Muscle layer of colon (tissue), 2 donors: ENCODE measurements around the gene METRN.
"Not testable (repeated sequence)": the region's sequence is repeated elsewhere in the genome, so short reads cannot be mapped to it uniquely, and the experiment has no call there.

Experiments used
- H3K27ac ChIP-seq: one replicate; pipeline ENCODE4 v1.7.0; 2013; ENCODE audit warnings: low read depth, mild to moderate bottlenecking, low read length, moderate library complexity
- H3K27me3 ChIP-seq, 2 donors: one replicate each; pipeline ENCODE4 v1.7.0; 2013; ENCODE audit warnings: low read length in 2 of 2, mild to moderate bottlenecking in 2 of 2; ENCODE audit not compliant: insufficient read depth in 2 of 2, control insufficient read depth in 1 of 2
- H3K36me3 ChIP-seq: one replicate; pipeline ENCODE4 v1.7.0; 2013; ENCODE audit warnings: mild to moderate bottlenecking, low read length; ENCODE audit not compliant: insufficient read depth
- H3K4me1 ChIP-seq: one replicate; pipeline ENCODE4 v1.7.0; 2013; ENCODE audit warnings: mild to moderate bottlenecking, low read length; ENCODE audit not compliant: insufficient read depth
- H3K4me3 ChIP-seq, 2 donors: one replicate each; pipeline ENCODE4 v1.7.0; 2013; ENCODE audit warnings: low read length in 2 of 2, low read depth in 1 of 2, mild to moderate bottlenecking in 1 of 2, moderate library complexity in 1 of 2
- H3K9ac ChIP-seq: one replicate; pipeline ENCODE4 v1.7.0; 2013; ENCODE audit warnings: low read length
- H3K9me3 ChIP-seq: one replicate; pipeline ENCODE4 v1.7.0; 2013; ENCODE audit warnings: mild to moderate bottlenecking, low read length
- donor health status: abdominal sarcoma.
- donor health status: Adenocarcinoma of cecum.

Gene METRN

GRCh38 chr16:686459-687260 lies 28.3 kb upstream of the METRN start:
- Histone ChIP-seq H3K4me3 (no peak overlapping the region), H3K9ac (no peak overlapping the region), H3K27me3 (no peaks in the 10 kb centered on the region), H3K4me1 (peaks cover 31% of the 10 kb centered on the region), H3K9me3 (no peaks in the 10 kb centered on the region), H3K27ac (no peak overlapping the region), H3K36me3 (peaks cover 16% of the 10 kb centered on the region)

- no peaks in the 10 kb centered on the region for H3K9me3 ChIP-seq
- no peak overlapping the region for H3K4me3 ChIP-seq
- H3K27me3 ChIP-seq, result peaks cover 0 to under 1% of the 10 kb centered on the region in 2 donors
- H3K4me1 ChIP-seq, result peaks cover 23% of the 10 kb centered on the region
- no peak overlapping the region for H3K9ac ChIP-seq
- peaks cover 8% of the 10 kb centered on the region for H3K36me3 ChIP-seq
- no peak overlapping the region for H3K27ac ChIP-seq
Observed at GRCh38 chr16:687499-687898, 27.4 kb upstream of the METRN start.

GRCh38 chr16:689175-689897 lies 25.6 kb upstream of the METRN start:
- Histone ChIP-seq H3K27me3 (peaks cover 0 to 18% of the 10 kb centered on the region in 2 donors), H3K9ac (peak overlapping the region; percentile 22), H3K4me1 (peaks cover 15% of the 10 kb centered on the region), H3K36me3 (no peaks in the 10 kb centered on the region), H3K27ac (peak overlapping the region; percentile 90), H3K9me3 (no peaks in the 10 kb centered on the region), H3K4me3 (peak overlapping the region; percentile 73 to 94)

- not testable (repeated sequence) for H3K27ac ChIP-seq, H3K9me3 ChIP-seq, H3K36me3 ChIP-seq, H3K4me3 ChIP-seq, H3K9ac ChIP-seq
- Histone ChIP-seq H3K4me1 (peaks cover 11% of the 10 kb centered on the region), H3K27me3 (peaks cover 0 to 36% of the 10 kb centered on the region in 2 donors)
Observed at GRCh38 chr16:691242-691641, 23.7 kb upstream of the METRN start.

GRCh38 chr16:692356-693108 lies 22.4 kb upstream of the METRN start:
- Histone ChIP-seq H3K4me3 (no peak overlapping the region), H3K9ac (no peak overlapping the region), H3K27me3 (peaks cover 0 to 37% of the 10 kb centered on the region in 2 donors), H3K36me3 (no peaks in the 10 kb centered on the region), H3K9me3 (no peaks in the 10 kb centered on the region), H3K4me1 (peaks cover 11% of the 10 kb centered on the region), H3K27ac (no peak overlapping the region)

GRCh38 chr16:693364-693763 lies 21.6 kb upstream of the METRN start:
- Histone ChIP-seq H3K27me3 (peaks cover 0 to 37% of the 10 kb centered on the region in 2 donors), H3K27ac (no peak overlapping the region), H3K4me3 (no peak overlapping the region), H3K9me3 (no peaks in the 10 kb centered on the region), H3K4me1 (peaks cover 11% of the 10 kb centered on the region), H3K9ac (no peak overlapping the region), H3K36me3 (no peaks in the 10 kb centered on the region)

- Histone ChIP-seq H3K9ac (no peak overlapping the region), H3K27ac (no peak overlapping the region), H3K9me3 (no peaks in the 10 kb centered on the region), H3K27me3 (peaks cover 0 to 37% of the 10 kb centered on the region in 2 donors), H3K4me3 (no peak overlapping the region), H3K4me1 (peaks cover 11% of the 10 kb centered on the region), H3K36me3 (no peaks in the 10 kb centered on the region)
Observed at GRCh38 chr16:693766-694165, 21.2 kb upstream of the METRN start.

GRCh38 chr16:694187-694862 lies 20.6 kb upstream of the METRN start:
- Histone ChIP-seq H3K9ac (no peak overlapping the region), H3K4me1 (peaks cover 6% of the 10 kb centered on the region), H3K9me3 (no peaks in the 10 kb centered on the region), H3K27me3 (peaks cover 0 to 40% of the 10 kb centered on the region in 2 donors), H3K27ac (no peak overlapping the region), H3K36me3 (no peaks in the 10 kb centered on the region), H3K4me3 (no peak overlapping the region)

- no peak overlapping the region for H3K4me3 ChIP-seq
Observed at GRCh38 chr16:694863-695354, 20.0 kb upstream of the METRN start.

GRCh38 chr16:695355-696089 lies 19.4 kb upstream of the METRN start:
- Histone ChIP-seq H3K36me3 (no peaks in the 10 kb centered on the region), H3K27ac (no peak overlapping the region), H3K4me3 (no peak overlapping the region), H3K4me1 (no peaks in the 10 kb centered on the region), H3K9me3 (no peaks in the 10 kb centered on the region), H3K27me3 (peaks cover 0 to 52% of the 10 kb centered on the region in 2 donors), H3K9ac (no peak overlapping the region)

More at GRCh38 chr16:694863-695354, 20.0 kb upstream of the METRN start:
- Histone ChIP-seq H3K4me1 (no peaks in the 10 kb centered on the region), H3K36me3 (no peaks in the 10 kb centered on the region), H3K27me3 (peaks cover 0 to 46% of the 10 kb centered on the region in 2 donors), H3K9me3 (no peaks in the 10 kb centered on the region), H3K27ac (no peak overlapping the region), H3K9ac (no peak overlapping the region)
